HG03439 (cell line): ENCODE measurements around the gene UNC93A.
A peak's percentile ranks its signal among the peaks of the same experiment; 100 is the strongest.
"Not testable (repeated sequence)": the region's sequence is repeated elsewhere in the genome, so short reads cannot be mapped to it uniquely, and the experiment has no call there.

Experiments
- ATAC-seq: cut with Tn5 transposase; IDR thresholded peaks from one replicate; pipeline ENCODE4 v1.9.1; 2021; ENCODE audit warnings: mild to moderate bottlenecking, moderate library complexity; ENCODE audit not compliant: unreplicated experiment

The UNC93A gene

DNA sequence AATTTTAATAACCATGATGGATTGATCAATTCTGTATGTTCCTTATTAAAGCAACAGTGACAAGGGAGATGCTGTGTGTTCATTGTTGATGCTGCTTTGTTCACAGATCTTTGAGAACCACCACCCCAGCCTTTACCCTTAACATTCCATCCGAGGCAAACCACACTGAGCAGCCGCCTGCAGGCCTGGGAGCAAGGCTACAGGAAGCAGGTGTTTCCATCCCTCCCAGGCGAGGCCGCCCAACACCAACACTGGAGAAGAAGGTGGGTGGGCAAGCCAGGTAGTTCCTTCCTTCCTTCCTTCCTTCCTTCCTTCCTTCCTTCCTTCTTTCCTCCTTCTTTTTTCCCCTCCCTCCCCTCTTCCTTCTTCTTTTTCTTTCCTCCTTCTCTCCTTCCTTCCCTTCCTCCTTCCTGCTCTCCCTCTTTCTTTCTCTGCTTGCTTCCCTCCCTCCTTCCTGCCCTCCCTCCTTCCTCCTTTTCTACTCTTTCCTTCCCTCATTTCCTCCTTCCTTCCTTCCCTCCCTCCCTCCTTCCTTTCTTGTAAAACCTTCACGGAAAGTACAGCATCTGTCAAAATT is 47.5 kb downstream of the UNC93A start:
- ATAC-seq, result no peak

DNA sequence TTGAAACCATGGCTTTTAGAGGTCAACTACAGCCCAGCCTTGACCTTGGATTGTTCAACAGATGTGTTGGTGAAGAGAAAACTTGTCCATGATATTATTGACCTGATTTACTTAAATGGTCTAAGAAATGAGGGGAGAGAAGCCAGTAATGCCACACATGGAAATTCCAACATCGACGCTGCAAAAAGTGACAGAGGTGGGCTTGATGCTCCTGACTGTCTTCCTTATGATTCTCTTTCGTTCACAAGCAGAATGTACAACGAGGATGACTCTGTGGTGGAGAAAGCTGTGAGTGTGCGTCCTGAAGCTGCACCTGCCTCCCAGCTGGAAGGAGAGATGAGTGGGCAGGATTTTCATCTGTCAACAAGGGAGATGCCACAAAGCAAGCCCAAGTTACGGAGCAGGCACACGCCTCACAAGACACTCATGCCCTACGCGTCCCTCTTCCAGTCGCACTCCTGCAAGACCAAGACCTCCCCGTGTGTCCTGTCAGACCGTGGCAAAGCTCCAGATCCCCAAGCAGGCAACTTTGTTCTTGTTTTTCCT is 50.0 kb downstream of the UNC93A start:
- ATAC-seq, result no peak

DNA sequence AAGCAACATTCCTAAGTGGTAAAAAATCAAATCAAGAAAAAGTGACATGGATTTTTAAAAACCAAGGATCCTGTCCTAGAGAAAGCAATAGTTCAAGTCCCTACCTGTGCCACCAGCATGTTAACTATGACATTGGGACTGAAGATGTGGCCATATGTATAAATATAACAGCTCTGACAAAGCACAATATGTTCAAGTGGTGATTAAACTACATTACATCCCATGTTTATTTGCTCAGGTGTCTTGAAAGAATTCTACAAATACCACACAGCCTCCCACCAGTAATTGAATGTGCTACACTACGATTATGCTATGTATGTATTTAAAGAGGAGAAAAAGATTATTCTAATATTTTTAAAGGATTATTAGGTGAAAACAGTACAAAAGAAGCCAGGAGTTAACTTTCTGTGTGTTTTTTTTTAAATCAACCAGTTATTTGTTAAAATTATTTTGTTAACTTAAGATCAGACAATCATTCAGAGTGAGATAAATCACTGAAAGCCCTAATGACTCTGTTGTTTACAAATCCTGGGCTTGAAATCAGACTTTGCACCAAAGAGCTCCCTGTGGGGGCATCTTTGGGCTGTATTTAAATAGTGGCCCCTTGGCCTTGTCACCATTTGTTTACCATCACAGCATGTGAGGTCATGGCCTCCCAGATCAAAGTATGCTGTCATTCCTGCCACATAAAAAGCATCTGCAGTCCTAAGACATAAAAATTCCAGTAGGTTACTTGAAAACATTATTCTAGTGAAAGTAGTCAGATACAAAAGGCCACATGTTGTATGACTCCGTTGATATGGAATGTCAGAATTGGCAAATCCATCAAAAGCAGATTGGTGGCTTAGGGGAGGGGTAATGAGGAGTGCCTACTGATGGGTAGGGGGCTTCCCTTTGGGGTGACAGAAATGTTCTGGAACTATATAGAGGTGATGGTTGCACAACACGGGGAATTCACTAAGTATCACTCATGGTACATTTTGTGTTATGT is 50.8 kb downstream of the UNC93A start:
- ATAC-seq, result no peak

DNA sequence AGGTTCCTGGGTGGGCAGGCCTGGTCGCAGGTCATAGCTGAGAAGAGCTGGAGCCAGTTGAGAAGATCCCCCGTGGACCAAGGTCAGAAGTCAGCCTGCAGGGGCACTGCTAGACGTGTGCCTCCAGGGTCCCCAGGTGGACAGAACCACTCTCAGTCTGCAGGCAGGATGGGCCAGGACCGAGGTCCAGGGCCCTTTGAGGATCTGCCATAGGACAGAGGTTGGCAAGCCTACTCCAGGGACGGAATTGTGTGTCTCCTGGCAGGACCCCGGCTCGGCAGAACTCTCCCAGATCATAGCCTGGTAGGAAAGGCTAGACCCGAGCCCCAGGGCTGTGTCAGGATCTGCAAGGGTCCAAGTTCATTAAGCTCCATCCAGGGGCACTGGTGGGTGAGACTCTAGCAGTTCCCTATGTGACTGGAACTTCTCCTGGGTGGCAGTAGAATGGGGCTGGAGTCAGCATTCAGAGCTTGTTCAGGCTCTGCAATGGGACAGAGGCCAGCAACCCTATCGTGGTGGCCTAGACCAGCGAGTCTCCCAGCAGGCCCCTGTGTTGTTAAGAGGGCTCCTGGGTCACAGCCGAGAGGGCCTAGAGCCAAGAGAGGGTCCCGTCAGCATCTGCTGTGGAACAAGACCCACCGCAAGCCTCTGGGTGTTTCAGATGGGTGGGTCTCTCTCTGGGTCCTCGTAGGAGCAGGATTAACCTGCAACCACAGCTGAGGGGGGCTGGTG is 51.9 kb downstream of the UNC93A start:
- ATAC-seq, result no peak

DNA sequence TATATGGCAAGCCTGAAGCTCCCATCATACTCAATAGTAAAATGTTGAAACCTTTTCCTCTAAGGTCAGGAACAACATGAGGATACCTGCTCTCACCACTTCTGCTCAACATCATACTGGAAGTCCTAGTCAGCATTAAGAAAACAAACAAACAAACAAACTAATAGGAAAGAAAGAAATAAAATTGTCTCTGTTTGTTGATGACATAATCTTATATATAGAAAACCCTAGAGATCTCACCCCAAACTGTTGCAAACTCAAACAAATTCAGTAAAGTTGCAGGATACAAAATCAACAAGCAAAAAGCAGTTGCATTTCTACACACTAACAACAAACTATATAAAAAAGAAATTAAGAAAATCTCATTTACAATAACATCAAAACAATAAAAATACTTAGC is 54.2 kb downstream of the UNC93A start:
- no peak for ATAC-seq

DNA sequence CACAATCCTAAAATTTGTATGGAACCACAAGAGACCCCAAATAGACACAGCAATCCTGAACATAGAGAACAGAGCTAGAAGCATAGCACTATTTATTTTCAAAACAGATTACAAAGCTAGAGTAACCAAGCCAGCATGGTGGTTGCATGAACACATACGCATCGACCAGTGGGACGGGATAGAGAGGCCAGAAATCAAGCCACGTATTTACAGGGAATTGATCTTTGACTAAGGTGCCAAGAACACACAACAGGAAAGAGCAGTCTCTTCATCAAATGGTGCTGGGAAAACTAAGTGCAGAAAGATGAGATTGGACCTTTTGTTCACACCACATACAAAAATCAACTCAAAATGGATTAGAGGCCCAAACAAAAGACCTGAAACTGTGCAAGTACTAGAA is 54.8 kb downstream of the UNC93A start:
- ATAC-seq, result no peak

DNA sequence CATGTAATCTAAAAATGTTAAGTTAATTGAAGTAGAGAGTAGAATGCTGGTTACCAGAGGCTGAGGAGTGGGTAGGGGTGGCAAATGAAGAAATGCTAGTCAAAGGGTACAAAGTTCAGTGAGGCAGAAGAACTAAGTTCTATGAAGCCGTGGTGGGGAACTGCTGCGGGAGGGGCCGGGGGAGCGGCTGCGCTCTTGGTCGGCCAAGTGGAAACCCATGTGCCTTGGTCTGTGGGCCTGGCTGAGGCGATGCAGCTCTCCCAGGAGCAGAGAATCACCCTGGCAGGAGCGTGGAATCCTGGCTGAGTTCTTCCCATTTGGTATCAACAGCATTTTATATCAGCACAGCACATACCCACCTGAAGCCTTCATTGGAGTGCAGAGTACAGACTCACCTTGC is 56.1 kb downstream of the UNC93A start:
- ATAC-seq, result no peak

DNA sequence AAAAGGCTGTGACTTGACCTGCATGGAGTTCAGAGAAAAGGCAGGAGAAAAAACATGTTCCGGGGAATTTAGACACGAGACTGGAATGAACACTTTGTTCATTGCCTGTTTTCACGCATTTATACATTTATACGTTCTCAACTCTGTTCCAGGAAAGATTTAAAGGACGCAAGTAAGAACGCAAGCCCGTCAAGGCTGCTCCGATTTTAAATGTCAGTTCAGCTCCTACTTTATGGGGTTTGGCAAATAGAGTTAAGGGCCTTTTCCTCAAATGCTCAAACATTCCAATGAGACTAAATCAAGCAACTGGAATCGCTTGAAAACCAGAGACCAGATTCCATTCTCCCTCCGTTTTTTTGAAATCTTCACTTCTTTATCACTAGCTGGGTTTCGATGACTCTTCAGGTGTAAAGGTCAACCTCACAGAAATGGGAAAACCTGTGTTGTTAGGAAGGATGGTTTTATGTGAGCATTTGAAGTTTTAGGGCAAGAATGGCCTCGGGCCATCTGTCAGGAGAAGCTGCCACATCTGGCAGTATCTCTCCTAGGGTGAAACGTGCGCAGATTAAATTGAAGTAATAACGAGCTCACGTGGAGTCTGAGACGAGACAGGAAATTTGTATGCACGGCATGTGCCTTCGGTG is 58.6 kb downstream of the UNC93A start:
- no peak for ATAC-seq

DNA sequence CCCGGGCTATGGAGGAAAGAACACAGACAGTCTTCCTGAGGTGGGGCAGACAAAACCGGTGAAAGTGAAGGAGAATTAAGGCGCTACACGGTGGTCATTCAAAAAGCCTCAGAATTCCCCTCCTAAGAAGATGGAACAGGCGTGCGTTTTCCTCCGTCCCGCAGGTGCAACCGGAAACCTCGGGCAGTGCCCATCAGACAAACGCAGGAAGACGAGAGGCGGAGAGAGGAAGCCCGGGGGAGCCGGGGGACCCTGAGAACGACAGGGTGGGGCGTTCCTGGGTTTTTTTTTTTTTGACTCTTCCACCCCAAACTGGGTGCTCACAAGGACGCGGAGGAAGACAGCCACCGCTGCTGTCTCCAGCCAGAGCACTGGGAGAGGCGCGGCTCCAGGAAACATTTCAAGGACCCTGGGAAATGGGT is 59.2 kb downstream of the UNC93A start:
- ATAC-seq, result no peak

DNA sequence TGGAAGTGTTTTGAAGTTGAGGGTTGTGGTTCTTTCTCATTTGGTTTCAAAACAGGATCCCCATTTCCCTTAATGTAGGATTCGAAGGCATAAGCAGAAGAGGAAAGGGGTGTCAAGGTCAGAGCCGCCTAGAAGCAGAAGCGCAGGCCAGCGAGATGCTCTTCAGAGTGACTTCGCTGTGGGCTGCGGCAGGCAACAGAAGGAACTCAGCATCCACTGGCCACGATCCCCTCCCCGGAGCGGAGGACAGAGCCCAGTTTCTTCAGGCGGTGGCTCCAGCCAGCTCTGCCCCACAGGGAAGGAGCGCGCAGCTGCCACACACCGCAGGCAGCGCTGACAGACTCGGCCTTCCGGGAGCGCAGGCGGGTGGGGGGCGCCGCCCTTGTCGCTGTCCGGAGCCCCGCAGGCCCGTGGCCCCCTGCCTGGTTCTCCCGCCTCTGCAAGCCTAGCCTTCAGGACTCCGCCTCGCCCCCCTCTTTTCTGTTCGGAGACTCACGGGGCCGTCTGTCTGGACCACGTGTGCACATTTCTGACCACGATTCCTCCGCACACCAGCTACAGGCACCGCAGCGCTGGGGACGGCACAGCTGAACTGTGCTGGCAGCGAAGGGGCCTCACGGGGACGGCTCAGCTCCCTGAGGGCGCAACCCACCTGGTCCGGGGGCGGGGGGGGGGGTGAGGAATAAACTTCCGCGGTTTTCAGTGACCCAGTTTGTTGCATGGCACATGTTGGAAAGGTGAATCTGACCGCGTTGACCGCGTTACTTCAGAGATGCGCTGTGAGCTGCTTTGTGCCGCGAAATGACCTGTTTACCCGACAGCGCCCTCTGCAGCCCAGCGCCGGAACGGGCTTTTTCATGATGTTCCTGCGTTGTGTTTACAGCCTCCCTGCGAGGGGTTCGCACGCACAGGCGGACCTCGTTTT is 59.9 kb downstream of the UNC93A start:
- peak; percentile 77 for ATAC-seq

DNA sequence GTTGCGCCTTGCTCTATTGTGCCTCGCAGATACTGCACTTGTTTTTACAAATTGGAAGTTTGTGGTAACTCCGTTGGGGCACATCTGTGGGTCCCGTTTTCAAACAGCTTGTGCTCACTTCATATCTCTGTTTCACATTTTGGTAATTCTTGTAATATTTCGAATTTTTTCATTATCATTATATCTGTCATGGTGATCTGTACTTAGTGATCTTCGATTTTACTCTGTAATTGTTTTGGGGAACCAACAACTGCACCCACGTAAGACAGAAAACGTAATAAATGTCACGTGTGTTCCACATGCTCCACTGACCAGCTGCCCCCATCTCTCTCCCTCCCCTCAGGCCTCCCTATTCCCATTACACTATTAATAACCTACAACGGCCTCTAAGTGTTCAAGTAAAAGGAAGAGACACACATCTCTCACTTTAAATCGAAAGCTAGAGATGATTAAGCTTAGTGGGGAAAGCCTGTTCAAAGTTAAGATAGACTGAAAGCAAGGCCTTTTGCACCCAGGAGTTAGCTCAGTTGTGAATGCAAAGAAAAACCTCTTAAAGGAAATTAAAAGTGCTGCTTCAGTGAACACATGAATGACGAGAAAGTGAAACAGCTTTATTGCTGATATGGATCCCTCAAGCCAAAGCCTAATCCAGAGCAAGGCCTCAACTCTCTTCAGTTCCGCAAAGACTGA is 60.7 kb downstream of the UNC93A start:
- ATAC-seq, result no peak

DNA sequence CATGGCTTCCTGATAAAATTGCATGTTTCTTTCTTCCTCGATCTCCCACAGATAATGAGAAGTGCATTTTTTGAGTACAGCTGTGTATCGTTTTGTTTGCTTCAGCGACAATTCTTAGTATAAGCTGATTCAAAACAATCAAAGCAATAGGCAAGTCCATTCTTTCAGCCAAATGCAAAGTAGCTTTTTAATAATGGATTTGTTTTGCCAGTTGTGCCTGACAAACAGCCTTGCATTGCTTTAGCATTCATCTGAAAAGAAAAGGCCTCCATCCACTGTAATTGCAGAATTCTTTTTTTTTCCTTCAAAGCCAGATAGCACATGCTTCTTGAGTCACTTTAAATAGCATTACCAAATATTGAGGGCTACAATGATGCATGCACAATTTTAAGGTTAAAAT is 65.8 kb downstream of the UNC93A start:
- no peak for ATAC-seq

DNA sequence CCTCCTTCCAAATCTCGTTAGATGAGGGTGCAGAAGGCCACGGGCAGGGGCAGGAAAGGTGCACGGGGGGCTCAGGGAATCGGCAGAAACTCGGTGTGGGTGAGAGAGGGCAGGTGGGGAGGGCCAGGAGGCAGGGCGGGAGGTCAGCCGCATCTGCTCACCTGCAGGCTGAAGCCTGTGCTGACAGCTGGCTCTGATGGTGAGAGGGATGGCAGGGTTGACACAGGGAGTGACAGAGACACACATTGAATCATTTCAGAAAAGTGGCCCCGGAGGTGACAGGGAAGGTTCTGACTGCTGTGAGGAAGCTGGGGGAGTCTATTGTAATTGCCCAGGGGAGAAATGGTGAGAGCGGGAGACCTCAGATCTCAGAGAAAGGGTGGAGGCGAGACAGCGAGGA is 67.3 kb downstream of the UNC93A start:
- not testable (repeated sequence) for ATAC-seq

DNA sequence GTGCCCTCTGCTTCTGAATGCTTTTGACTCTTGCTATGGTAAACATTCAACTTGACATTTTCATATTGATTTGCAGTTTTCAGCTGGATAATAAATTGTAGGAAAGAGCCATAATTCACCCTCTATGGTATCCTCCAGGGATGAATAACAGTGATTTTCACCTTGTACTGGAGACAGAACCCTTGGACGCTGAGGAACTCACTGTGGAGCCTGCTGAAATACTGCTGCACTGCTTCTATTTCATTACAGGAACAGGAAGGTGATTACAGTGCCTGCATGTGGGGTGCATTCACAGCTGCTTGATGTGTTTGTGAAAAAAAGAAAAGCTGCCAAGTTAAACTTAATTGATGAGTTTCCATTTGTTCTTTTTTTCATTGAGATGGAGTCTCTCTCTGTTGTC is 70.1 kb downstream of the UNC93A start:
- not testable (repeated sequence) for ATAC-seq
